Activated gamma-delta T cell (primary cell): Measurements from ENCODE around the gene TFRC.
"Not testable (repeated sequence)": the region's sequence is repeated elsewhere in the genome, so short reads cannot be mapped to it uniquely, and the experiment has no call there.

ENCODE experiments used
- DNase-seq: peaks from one replicate; lab custom pipeline; 2025; lab: John Stamatoyannopoulos, UW

Gene TFRC

GRCh38 chr3:196048922-196049598, 32.8 kb downstream of the TFRC start:
- DNase-seq: no peak

GRCh38 chr3:196047391-196048030, 34.4 kb downstream of the TFRC start:
- no peak for DNase-seq

- no peak for DNase-seq
These were observed 37.4 kb downstream of the TFRC start for GRCh38 chr3:196044513-196044912.

- no peak for DNase-seq
These were observed 39.2 kb downstream of the TFRC start for GRCh38 chr3:196042673-196043072.

DNA sequence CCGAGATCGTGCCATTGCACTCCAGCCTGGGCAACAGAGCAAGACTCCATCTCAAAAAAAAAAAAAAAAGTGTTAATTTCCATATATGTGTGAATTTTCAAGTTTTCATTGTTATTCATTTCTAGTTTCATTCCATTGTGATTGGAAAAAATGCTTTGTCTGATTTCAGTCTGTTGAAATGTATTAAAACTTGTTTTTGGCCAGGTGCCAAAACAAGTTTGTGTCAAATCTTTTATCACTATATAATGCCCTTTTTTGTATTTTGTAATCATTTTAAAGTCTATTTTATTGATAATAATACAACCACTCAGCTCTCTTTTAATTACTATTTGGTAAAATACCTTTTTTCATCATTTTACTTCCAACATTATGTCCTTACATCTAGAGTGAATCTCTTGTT, 42.5 kb downstream of the TFRC start:
- no peak for DNase-seq

DNA sequence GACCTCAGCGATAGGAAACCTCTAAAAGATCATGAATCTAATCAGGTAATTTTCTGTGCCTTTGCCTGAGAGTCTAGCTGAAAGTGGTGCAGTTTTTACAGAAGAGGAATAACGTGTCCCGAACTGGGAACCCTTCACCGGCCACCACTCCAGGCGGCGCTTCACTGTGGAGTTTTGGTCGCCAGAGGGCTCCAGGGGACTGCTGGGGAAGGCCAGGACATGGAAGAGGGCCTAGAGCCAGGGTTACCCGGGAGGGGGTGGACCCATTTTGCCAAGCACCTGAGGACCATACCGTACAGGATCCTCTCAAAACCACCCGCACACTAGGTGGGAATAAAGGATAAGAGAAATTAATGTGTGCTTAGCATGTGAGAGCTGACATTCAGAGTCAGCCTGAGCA, 55.8 kb downstream of the TFRC start:
- not testable (repeated sequence) for DNase-seq

- no peak for DNase-seq
These were observed 56.9 kb downstream of the TFRC start for GRCh38 chr3:196024968-196025367.

DNA sequence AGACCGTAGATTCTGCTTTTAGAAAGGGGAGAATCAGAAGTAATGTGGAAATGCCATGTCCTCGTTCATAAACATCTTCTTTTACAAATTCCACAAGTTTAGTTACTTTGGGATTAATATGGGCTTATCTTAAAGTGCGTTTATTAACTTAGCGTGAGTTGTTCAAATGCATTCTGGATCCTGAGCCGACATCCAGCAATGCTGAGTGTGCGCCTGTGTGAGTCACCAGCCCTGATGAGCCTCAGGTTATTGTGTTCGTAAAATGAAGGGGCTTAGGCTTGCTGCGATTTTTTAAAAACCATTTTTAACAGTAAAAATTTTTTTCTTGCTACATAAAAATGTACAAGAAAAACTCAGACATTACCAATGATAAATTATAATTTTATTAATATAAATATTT, 57.9 kb downstream of the TFRC start:
- DNase-seq: no peak

DNA sequence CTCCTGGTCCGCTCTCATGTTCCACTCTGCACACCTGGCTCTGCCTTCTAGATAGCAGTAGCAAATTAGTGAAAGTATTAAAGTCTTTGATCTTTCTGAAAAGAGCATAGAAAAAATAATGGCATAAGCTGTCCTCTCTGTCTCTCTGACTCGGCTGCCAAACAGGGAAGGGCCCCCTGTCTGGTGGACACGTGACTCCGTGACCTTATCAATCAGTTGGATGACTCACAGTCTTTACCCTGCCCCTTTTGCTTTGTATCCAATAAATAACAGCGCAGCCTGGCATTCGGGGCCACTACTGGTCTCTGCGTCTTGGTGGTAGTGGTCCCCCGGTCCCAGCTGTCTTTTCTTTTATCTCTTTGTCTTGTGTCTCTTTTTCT, 59.4 kb downstream of the TFRC start:
- not testable (repeated sequence) for DNase-seq

DNA sequence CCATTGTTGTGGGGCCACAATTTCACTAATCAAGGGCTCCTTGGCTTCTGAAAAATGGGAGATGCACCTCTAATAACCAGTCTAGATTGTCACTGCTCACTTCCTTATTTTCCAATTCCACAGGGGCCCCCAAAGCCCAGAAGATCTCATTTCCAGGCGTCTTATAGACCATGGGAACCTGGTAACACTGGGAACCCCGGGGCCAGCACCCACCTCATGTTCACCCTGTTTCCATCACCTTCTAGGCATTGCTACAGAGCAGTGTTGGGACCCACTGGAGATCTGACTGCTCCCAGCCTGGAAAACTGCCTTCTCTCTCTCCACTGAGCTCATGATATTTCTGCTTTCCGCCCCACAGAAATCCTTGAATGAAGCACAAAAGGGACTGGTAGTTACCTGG, 61.5 kb downstream of the TFRC start:
- DNase-seq: no peak

GRCh38 chr3:196019576-196019975, 62.3 kb downstream of the TFRC start:
- DNase-seq: not testable (repeated sequence)

GRCh38 chr3:196018159-196018558, 63.7 kb downstream of the TFRC start:
- not testable (repeated sequence) for DNase-seq

- DNase-seq: no peak
These were observed 65.4 kb downstream of the TFRC start for GRCh38 chr3:196016485-196016884.

DNA sequence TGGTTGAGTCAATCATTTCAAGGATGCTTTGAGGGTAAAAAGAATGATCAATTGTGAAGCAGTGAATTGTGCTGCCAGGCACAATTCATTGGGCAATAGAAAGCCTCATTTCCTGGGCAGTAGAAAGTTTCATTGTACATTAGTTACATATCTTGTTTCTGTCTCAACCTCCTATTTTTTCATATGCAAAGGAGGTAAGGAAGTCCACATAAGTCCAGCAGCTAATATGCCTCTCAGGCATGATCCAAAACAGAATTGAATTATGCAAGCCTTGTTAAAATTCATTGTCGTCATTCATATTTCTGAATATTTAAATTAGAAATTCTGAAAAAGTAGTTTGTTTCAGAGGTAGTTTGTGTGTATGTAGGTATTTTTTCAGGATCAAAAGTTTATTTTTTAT, 65.8 kb downstream of the TFRC start:
- no peak for DNase-seq

DNA sequence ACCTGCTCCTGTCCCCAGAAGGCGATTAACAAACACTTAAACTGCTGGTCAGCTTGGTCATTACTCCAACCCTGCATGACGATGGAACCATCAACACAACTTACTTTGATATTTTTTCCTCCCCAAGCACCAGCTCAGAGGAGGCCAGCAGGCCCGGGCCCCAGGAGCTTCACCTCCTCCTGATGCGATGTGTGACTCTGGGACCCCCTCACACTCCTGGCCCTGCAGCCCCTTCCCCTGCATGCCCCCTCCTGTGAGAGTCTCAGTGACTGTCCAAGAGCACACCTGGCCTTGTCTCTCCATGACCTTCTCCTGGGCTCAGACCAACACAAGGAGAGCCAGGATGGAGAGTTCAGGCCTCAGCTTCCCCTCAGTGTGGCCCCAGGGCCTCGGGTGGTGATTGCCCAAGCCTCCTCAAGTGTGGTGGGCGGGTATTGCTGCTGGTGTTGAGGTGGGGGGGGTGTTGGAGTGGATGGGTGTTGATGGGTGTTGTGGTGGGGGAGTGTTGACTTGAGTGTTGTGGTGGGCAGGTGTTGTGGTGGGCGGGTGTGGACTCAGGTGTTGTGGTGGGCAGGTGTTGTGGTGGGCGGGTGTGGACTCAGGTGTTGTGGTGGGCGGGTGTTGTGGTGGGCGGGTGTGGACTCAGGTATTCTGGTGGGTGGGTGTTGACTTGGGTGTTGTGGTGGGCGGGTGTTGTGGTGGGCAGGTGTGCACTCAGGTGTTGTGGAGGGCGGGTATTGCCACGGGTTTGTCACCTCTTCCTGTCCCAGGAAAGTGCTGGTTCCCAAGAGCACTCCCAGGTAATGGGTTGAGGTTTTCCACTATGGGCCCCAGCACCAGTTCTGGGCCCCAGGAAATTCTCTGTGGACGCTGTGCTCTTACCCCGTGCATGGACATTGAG, 68.1 kb downstream of the TFRC start:
- no peak for DNase-seq

- no peak for DNase-seq
These were observed 68.9 kb downstream of the TFRC start for GRCh38 chr3:196012941-196013476.

GRCh38 chr3:196012481-196012880, 69.4 kb downstream of the TFRC start:
- DNase-seq: no peak

DNA sequence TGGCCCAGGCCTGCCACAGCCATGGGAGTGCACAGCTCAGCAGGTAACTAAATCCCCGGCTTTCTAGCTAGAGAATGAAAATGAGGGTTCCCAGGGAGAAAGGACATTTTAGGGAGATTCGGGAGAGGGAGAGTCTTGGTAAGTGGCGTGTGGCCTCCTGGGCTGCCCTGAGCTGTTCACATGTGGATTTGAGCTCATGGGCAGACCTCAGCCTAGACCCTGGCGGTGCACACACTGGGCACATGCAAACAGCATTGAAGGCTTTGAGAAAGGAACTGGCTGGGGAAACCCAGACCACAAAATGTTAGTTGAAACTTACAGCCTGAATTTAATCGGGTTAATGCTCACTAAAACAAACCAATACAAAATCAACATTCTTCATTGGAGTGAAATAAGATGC, 72.4 kb downstream of the TFRC start:
- no peak for DNase-seq

GRCh38 chr3:196008929-196009328, 73.0 kb downstream of the TFRC start:
- DNase-seq: no peak

GRCh38 chr3:196008387-196008786, 73.5 kb downstream of the TFRC start:
- DNase-seq: no peak

- no peak for DNase-seq
These were observed 74.0 kb downstream of the TFRC start for GRCh38 chr3:196007744-196008335.

DNA sequence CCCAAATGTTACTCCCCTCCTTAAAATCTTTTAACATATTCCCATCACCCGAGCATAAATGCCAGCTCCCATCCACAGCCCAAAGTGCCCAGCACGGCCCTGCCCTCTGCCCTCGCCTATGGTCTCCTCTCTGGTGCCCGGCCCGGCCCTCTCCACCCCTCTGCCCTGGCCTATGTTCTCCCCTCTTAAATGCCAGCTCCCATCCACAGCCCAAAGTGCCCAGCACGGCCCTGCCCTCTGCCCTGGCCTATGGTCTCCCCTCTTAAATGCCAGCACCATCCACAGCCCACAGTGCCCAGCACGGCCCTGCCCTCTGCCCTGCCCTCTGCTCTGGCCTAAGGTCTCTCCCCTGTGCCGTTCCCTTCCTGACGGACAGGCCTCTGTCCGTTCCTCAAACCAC, 76.6 kb downstream of the TFRC start:
- not testable (repeated sequence) for DNase-seq
